ENCODE data around the gene AWAT2.
"Not testable (repeated sequence)": the region's sequence is repeated elsewhere in the genome, so short reads cannot be mapped to it uniquely, and the experiment has no call there.

The AWAT2 gene

GRCh38 chrX:70041993-70042392, 7.7 kb downstream of the AWAT2 start:
- DNase-seq: no peak

- no peak for DNase-seq
Observed at GRCh38 chrX:70039758-70040157, 10.0 kb downstream of the AWAT2 start.

DNA sequence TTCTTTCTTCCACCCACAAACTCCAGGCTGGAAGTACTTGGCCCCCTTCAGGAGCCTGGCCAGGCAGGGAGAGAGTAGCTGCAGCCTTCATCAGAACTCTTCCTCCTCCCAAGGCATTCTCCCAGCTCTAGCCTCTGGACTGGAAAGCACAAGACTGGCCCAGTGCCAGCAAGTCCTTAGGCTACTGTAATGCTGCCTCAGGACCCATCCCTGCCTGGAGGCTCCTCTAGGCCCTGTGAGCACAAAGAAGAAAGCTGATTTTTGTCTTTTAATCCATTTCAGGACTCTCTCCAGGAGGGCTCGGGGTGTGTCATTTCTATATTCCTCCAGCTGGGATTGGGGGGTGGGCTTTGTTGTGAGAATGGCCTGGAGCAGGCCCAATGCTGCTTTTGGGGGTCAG, 10.8 kb downstream of the AWAT2 start:
- no peak for DNase-seq

DNA sequence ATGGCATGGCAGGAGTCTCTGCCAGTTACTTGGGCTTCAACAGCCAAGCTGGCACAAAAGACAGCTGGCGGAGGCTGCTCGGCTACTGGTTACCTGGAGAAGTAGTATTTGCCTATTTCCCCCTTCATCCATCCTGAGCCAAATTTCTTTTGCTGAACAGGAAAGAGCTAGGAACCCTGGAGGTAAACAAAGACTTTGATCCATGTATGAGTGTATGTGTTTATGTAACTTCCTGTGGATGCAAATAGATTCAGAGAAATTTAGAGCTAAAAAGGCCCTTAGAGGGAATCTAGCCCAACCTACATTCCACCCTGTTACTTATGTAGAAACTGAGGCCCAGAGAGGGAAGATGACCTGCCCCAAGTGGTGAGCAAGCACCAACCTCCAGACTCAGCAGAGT, 11.2 kb downstream of the AWAT2 start:
- DNase-seq: no peak

DNA sequence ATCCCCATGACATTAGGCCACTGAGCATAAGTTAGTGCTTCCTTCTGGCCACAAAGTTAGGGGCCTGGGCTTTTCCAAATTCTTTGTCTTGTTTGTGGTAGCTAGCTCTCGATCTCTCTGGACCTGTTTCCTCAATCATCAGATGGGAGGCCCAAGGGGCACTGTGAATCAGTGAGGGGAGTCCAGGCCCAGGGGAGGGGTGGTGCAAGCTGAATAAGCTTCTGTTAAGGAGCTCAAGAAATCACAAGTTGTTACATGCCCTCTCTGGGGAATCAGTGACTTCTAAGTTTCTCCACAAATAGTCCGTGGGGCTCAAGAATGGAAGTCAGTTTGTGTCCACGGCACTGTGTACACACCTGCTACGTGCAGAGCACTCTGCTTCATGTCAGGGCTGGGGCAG, 15.1 kb downstream of the AWAT2 start:
- DNase-seq: no peak

DNA sequence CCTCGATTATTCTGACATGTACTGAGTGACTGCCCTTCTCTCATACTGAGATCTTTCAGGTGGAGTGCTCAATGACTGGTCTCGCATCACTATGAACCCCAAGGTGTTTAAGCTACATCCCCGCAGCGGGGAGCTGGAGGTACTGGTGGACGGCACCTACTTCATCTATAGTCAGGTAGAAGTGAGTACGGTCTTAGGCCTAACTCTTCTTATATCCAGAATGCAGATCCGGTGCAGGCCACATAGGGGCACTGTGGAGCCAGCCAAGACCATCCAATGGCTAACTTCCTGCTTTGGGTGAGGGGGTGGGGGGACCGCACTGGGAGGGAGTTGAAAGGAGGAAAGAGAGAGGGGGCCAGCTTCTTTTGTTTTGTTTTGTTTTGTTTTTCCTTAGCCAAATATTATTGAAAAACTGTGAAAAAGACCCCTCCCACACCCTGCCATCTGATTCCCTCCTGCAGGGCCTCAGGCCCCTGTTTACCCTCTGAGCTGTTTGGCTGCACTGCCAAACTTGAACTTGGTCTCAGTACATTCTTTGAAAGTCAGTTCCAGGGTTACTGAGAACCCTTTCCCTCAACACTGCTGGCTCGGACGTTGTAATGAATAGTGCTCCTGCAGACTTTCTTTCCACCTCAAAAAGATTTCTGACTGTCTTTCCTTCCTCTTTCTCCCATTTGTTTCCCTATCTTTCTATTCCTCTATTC, 16.2 kb downstream of the AWAT2 start:
- peak; percentile 18 to 37 for DNase-seq

- DNase-seq: no peak
Observed at GRCh38 chrX:70032792-70033191, 16.9 kb downstream of the AWAT2 start.

GRCh38 chrX:70030301-70030767, 19.4 kb downstream of the AWAT2 start:
- peak; percentile 20 to 37 for DNase-seq

- no peak for DNase-seq
Observed at GRCh38 chrX:70029863-70030262, 19.9 kb downstream of the AWAT2 start.

DNA sequence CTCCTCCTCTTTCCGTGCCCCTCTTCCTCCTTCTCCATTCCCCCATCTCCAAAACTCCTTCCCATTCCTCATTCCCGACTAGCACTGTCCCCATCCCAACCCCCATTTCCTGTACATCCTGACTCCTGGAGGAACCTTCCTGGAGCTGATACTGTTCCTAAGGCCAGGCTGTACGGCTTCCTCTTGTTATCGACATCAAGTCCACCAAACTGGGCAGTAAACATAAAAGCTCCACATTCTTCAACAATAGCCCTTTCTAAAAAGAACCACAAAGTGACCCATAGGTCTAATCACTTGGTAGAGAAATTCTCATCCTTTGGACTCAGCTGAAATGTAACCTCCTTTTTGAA, 22.9 kb downstream of the AWAT2 start:
- no peak for DNase-seq

DNA sequence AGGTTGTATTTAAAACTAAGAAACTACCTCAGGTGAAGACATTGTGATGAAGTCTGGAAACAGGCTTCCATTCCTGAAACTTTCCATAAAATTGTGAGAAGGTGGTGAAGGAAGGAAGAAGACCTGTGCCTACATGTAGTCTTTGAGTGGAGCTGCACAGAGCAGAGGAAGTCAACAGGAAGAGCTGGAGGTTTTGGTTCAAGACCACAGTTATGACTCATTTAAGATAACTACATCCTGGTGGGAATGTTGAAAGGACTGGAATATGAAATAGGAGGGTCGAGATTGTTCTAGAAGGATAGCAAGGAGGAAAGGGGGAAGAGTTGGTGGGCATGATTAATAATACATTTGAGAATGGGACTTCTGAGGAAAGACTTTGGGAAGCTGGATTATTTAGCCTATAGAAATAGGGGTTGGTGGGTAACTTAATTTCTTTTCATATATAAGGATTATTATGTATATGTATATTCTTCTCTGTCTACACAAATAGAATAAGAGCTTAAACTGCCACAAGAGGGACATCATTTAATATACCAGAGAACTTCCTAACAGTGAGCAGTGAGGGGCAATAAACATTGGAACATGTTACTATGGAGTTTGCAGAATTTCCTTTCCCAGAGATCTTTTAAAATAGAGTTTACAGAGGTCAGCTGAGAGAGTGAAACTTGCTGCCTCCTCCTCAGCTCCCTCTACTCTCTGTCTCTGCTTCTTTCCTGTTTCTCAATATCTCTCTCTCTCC, 23.5 kb downstream of the AWAT2 start:
- no peak for DNase-seq

DNA sequence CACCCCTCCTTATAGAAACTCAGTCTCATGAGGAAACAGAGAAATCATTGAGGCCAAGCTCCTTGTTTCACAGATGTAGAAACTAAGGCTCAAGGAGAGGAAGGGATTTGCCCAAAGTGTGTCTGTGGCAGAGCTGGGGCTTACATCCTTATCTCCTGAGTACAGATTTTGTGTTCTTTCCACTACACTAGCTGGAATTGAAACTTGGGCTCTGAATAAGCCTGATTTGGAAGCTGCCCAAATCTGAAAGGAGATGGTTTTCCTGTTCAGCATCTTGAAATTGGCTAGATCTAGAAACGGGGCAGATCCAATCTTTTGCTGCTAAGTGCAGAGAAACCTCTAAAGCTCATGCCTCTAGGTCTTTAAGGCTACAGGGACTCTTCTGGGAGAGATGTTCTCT, 24.3 kb downstream of the AWAT2 start:
- no peak for DNase-seq

- no peak for DNase-seq
Observed at GRCh38 chrX:70022616-70023015, 27.1 kb downstream of the AWAT2 start.

- no peak for DNase-seq
Observed at GRCh38 chrX:70016513-70016912, 33.2 kb downstream of the AWAT2 start.

GRCh38 chrX:70013466-70014381, 36.0 kb downstream of the AWAT2 start:
- DNase-seq: no peak

DNA sequence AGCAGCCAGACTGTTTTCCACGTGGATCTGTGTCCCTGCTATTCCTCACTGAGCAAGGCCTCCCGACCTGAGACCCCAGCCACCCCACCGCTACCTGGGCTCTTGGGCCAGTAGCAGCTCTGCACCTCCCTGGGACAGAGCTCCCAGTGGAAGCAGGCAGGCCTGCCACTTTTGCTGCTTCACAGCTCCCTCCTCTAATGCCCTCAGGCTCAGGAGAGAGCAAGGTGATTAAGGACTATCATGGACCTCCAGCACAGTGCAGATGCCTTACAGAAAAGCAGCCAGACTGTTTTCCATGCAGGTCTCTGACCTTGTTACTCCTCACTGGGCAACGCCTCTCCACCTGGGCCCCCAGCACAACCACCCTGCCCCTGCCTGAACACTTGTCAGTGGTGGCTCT, 37.0 kb downstream of the AWAT2 start:
- no peak for DNase-seq

- no peak for DNase-seq
Observed at GRCh38 chrX:70009970-70010369, 39.8 kb downstream of the AWAT2 start.

GRCh38 chrX:70009049-70009448, 40.7 kb downstream of the AWAT2 start:
- no peak for DNase-seq

DNA sequence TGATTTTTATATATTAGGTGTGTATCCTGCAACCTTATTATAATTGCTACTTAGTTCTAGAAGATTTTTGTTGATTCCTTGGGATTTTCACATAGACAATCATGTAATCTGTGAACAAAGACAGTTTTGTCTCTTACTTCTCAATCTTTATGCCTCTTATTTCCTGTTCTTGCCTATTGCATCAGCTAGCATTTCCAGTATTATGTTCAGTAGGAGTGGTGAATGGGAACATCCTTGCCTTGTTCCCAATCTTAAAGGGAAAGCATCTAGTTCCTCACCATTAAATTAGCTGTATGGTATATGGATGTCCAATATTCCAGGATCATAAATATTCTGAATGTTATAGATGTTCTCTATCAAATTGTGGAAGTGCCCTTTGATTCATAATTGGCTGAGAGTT, 41.8 kb downstream of the AWAT2 start:
- DNase-seq: no peak

GRCh38 chrX:70001708-70002341, 47.9 kb downstream of the AWAT2 start:
- DNase-seq: no peak

DNA sequence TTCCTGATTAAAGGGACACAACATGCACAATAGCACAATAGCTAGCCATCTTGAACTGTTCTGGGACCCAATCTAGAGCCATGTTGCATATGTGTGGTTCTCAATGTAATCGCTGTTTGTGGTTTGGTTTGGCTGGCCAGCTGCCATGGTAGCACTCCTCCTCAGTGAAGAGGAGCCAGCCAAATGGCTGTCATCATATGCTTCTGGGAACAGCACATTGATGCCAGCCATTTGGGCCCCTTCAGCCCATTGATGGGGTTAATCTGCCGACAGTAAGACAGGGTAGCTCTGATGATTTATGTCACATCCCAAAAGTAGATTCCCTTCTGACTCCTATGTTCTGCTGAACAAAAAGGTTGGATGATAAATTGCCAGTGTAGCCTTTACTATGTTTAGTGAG, 48.5 kb downstream of the AWAT2 start:
- DNase-seq: no peak

GRCh38 chrX:69998299-69998698, 51.4 kb downstream of the AWAT2 start:
- DNase-seq: not testable (repeated sequence)

DNA sequence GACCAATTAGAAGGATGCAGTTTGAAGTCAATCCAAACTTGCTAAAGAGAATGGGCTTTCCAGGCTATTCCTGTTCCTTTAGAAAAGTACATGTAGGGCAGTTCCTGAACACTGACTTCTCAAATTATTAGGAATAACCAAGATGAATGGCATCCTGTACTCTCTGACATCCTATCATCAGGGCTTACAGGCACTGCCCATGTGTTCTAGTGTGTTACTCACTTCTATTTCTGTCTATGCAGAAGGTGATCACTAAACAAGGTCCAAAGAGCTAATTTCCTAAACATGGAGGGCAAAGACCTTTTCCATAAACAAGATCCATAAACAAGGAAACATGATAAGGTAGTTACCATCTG, 53.6 kb downstream of the AWAT2 start:
- DNase-seq: no peak

Data from stimulated activated CD4-positive, alpha-beta T cell treated with anti-CD3 and anti-CD28 coated beads, Interleukin-2, amount 100 ng/mL, for 24 hours (primary cell).